H54 (cell line): Measurements from ENCODE around the gene KIF21B.
A peak's percentile ranks its signal among the peaks of the same experiment; 100 is the strongest.

Experiments
- DNase-seq: peaks from one replicate; pipeline ENCODE4 v3.0.0; 2011; ENCODE audit warnings: low spot score, mixed read lengths; ENCODE audit not compliant: insufficient read length
- FAIRE-seq: peaks from 3 replicates; lab custom pipeline; 2011; peaks lifted over from hg19 to GRCh38; lab: Jason Lieb, UNC
- POLR2A ChIP-seq: IDR thresholded peaks from 2 replicates; pipeline ENCODE4 v1.6.1; 2011; ENCODE audit warnings: low read depth, mild to moderate bottlenecking, low read length

KIF21B gene

GRCh38 chr1:200982071-200982945, 41.2 kb downstream of the KIF21B start:
- no peak for TF ChIP-seq POLR2A
- no peak for FAIRE-seq
- DNase-seq, result no peak

GRCh38 chr1:200981278-200981677, 42.2 kb downstream of the KIF21B start:
- no peak for TF ChIP-seq POLR2A
- DNase-seq (no peak), FAIRE-seq (no peak)

- no peak for FAIRE-seq
These were observed 42.6 kb downstream of the KIF21B start for GRCh38 chr1:200980873-200981272.

GRCh38 chr1:200980452-200980772, 43.1 kb downstream of the KIF21B start:
- DNase-seq (no peak), FAIRE-seq (no peak)
- TF ChIP-seq POLR2A, result no peak

More at GRCh38 chr1:200980873-200981272, 42.6 kb downstream of the KIF21B start:
- DNase-seq, result no peak
- TF ChIP-seq POLR2A, result no peak

GRCh38 chr1:200979574-200980451, 43.7 kb downstream of the KIF21B start:
- FAIRE-seq, result no peak
- DNase-seq, result peak; percentile 76
- TF ChIP-seq POLR2A, result no peak

- no peak for TF ChIP-seq POLR2A
- DNase-seq, result no peak
- no peak for FAIRE-seq
These were observed 46.3 kb downstream of the KIF21B start for GRCh38 chr1:200977071-200977754.

- FAIRE-seq (no peak), DNase-seq (no peak)
- no peak for TF ChIP-seq POLR2A
These were observed 46.9 kb downstream of the KIF21B start for GRCh38 chr1:200976634-200977033.

GRCh38 chr1:200975458-200975857, 48.1 kb downstream of the KIF21B start:
- no peak for FAIRE-seq
- DNase-seq, result no peak

GRCh38 chr1:200974711-200975110, 48.8 kb downstream of the KIF21B start:
- DNase-seq (no peak), FAIRE-seq (no peak)
- TF ChIP-seq POLR2A, result no peak

More at GRCh38 chr1:200975458-200975857, 48.1 kb downstream of the KIF21B start:
- TF ChIP-seq POLR2A, result no peak

- FAIRE-seq, result no peak
- TF ChIP-seq POLR2A, result no peak
- no peak for DNase-seq
These were observed 49.4 kb downstream of the KIF21B start for GRCh38 chr1:200973937-200974657.

GRCh38 chr1:200972985-200973742, 50.4 kb downstream of the KIF21B start:
- no peak for FAIRE-seq
- TF ChIP-seq POLR2A, result no peak
- DNase-seq, result no peak

- TF ChIP-seq POLR2A, result no peak
- peak; percentile 77 for DNase-seq
- no peak for FAIRE-seq
These were observed 51.4 kb downstream of the KIF21B start for GRCh38 chr1:200971955-200972711.
